CD4-positive, alpha-beta T cell (primary cell): ENCODE results near the gene TDRKH. TPM values are rescaled to one million over a fixed set of nuclear protein-coding genes. Genes with fewer than 3 reads are reported as not detected.
"Not testable (repeated sequence)": the region's sequence is repeated elsewhere in the genome, so short reads cannot be mapped to it uniquely, and the experiment has no call there.

Source experiments
- ATAC-seq: fragments of 200-7000 bp; cut with Tn5 transposase; one replicate; pipeline ENCODE4 v1.10.0; 2022; ENCODE audit warnings: mild to moderate bottlenecking; ENCODE audit not compliant: poor library complexity
- CTCF ChIA-PET: fragments of 350-600 bp; sonication (Branson Sonifier 250); formaldehyde crosslinking; loops from one replicate; lab custom pipeline; 2021; ENCODE audit warnings: antibody characterized with exemption, inconsistent platforms; lab: Charles Lee
- POLR2A ChIA-PET: fragments of 350-600 bp; sonication (Branson Sonifier 250); formaldehyde crosslinking; loops from one replicate; lab custom pipeline; 2021; ENCODE audit warnings: antibody characterized with exemption, inconsistent platforms; lab: Charles Lee
- DNase-seq, 14 experiments: peaks; one replicate each; pipeline ENCODE4 v3.0.0-alpha.2; 2013 to 2020; ENCODE audit warnings: mixed read lengths in 2 of 14
- H3K27ac ChIP-seq, 2 donors: one replicate each; pipeline versions ENCODE4 v1.5.1 to v1.7.0; 2013; ENCODE audit warnings: low read length in 2 of 2, low read depth in 1 of 2, mild to moderate bottlenecking in 1 of 2
- H3K27me3 ChIP-seq, 2 experiments: 1 replicate in 1 of 2; 2 replicates in 1 of 2; pipeline versions ENCODE4 v1.6.1 to v1.7.0; 2013; ENCODE audit warnings: low read length in 2 of 2, control low read depth in 1 of 2, mild to moderate bottlenecking in 1 of 2, moderate library complexity in 1 of 2; ENCODE audit not compliant: insufficient read depth in 2 of 2, control insufficient read depth in 1 of 2
- H3K36me3 ChIP-seq: one replicate; pipeline ENCODE4 v1.6.1; 2013; ENCODE audit warnings: low read length, control low read depth; ENCODE audit not compliant: insufficient read depth
- H3K4me1 ChIP-seq: one replicate; pipeline ENCODE4 v1.6.1; 2013; ENCODE audit warnings: low read length, control low read depth; ENCODE audit not compliant: insufficient read depth
- H3K4me3 ChIP-seq: one replicate; pipeline ENCODE4 v1.5.1; 2013; ENCODE audit warnings: mild to moderate bottlenecking, low read length, moderate library complexity
- H3K9me3 ChIP-seq, 2 experiments: 1 replicate in 1 of 2; 2 replicates in 1 of 2; pipeline versions ENCODE4 v1.6.1 to v1.7.0; 2013; ENCODE audit warnings: low read length in 2 of 2, mild to moderate bottlenecking in 2 of 2, control low read depth in 1 of 2, moderate library complexity in 1 of 2; ENCODE audit not compliant: control insufficient read depth in 1 of 2, insufficient read depth in 1 of 2
- H3K27ac Mint-ChIP-seq: one replicate; pipeline ENCODE4 v1.8.0; 2020; ENCODE audit warnings: mixed read lengths
- H3K27me3 Mint-ChIP-seq: one replicate; pipeline ENCODE4 v1.8.0; 2021; ENCODE audit warnings: mixed read lengths
- H3K36me3 Mint-ChIP-seq: one replicate; pipeline ENCODE4 v1.8.0; 2021; ENCODE audit warnings: low read depth, mixed read lengths
- H3K4me1 Mint-ChIP-seq: one replicate; pipeline ENCODE4 v1.8.0; 2021; ENCODE audit warnings: low read depth, mixed read lengths
- H3K4me3 Mint-ChIP-seq: one replicate; pipeline ENCODE4 v1.8.0; 2020; ENCODE audit warnings: mild to moderate bottlenecking, mixed read lengths
- H3K9me3 Mint-ChIP-seq: one replicate; pipeline ENCODE4 v1.8.0; 2020; ENCODE audit warnings: mixed read lengths
- CTCF ChIP-seq: fragments of 200-600 bp; IDR thresholded peaks from one replicate; pipeline ENCODE4 v1.8.0; 2022; ENCODE audit warnings: antibody characterized with exemption, mild to moderate bottlenecking
- intact Hi-C, 2 experiments: fragments of 100-400 bp; cut with DNase I in 1 of 2; cut with micrococcal nuclease in 1 of 2; formaldehyde crosslinking; loops; one replicate each; pipeline versions ENCODE4 v1.15.1 to v1.9.0; 2023 to 2025; cut with DNase I, micrococcal nuclease
- total RNA-seq, 174 experiments: library from RNA in 2 of 174; stranded (reverse) in 2 of 174; gene quantifications; one replicate each; pipeline ENCODE4 v1.2.3 and lab custom pipeline; 2021 to 2026

Gene TDRKH
- total RNA-seq, 2 experiments from 2014 or later = 6.1 to 6.4 TPM

DNA sequence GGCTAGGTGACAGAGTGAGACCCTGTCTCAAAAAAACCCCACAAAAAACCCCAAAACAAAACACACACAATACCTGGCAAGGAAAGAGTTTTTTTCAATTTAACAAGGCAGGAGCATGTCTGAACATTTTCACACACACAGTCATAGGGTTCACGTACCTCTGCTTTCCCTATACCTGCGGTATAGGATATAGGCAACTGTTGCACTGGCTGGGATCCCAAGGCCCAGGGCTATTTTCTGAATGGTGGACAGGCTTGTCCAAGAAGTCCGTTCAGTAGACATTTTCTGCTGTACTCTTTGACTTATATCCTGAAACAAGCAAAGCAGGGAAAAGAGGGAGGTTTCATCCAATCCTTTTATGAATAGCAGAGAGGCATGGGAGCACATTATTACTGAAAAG, 7.6 kb downstream of the TDRKH start:
- intact Hi-C loops = no loop called here
- POLR2A ChIA-PET = no interaction called here

DNA sequence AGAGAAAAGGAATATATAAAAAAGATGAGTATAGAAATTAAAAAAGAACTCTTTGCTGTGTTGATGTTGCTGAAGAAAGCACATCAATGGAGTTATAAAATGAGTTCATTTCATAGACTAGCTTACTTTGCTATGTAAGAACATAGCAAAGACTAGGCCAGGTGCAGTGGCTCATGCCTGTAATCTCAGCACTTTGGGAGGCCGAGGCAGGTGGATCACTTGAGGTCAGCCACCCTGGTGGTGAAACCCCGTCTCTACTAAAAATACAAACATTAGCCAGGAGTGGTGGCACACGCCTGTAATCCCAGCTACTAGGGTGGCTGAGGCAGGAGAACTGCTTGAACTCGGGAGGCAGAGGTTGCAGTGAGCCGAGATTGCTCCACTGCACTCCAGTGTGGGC, 8.3 kb downstream of the TDRKH start:
- H3K27ac ChIP-seq, ATAC-seq, POLR2A ChIA-PET, H3K4me1 ChIP-seq, H3K27ac Mint-ChIP-seq, H3K27me3 ChIP-seq, H3K9me3 Mint-ChIP-seq, H3K27me3 Mint-ChIP-seq, H3K4me1 Mint-ChIP-seq, intact Hi-C loops, H3K4me3 Mint-ChIP-seq, H3K4me3 ChIP-seq, CTCF ChIA-PET, H3K9me3 ChIP-seq, DNase-seq: not testable (repeated sequence)
- peaks cover 39% of the 10 kb centered on the region for H3K36me3 Mint-ChIP-seq
- peaks cover 37% of the 10 kb centered on the region for H3K36me3 ChIP-seq

More for the DNA sequence above, 7.6 kb downstream of the TDRKH start:
- no peak for TF ChIP-seq CTCF
- Histone ChIP-seq H3K27ac (no peak overlapping the region), H3K9me3 (no peaks in the 10 kb centered on the region), H3K27me3 (no peaks in the 10 kb centered on the region), H3K4me3 (no peak overlapping the region), H3K4me1 (no peaks in the 10 kb centered on the region), H3K36me3 (peaks cover 35% of the 10 kb centered on the region)
- DNase-seq = no peak
- H3K36me3 Mint-ChIP-seq = peaks cover 38% of the 10 kb centered on the region
- CTCF ChIA-PET = no interaction called here
- no peaks in the 10 kb centered on the region for H3K9me3 Mint-ChIP-seq
- no peaks in the 10 kb centered on the region for H3K4me1 Mint-ChIP-seq
- no peak overlapping the region for H3K27ac Mint-ChIP-seq
- ATAC-seq = no peak
- H3K27me3 Mint-ChIP-seq = no peaks in the 10 kb centered on the region
- H3K4me3 Mint-ChIP-seq = no peak overlapping the region

- H3K4me3 Mint-ChIP-seq, H3K4me3 ChIP-seq, intact Hi-C loops, H3K27ac ChIP-seq, H3K9me3 ChIP-seq, H3K4me1 Mint-ChIP-seq, CTCF ChIA-PET, H3K27me3 ChIP-seq, H3K27ac Mint-ChIP-seq, H3K4me1 ChIP-seq, DNase-seq, H3K9me3 Mint-ChIP-seq, H3K27me3 Mint-ChIP-seq, ATAC-seq: not testable (repeated sequence)
- POLR2A ChIA-PET = interaction anchor here (0.6 kb wide), 1 partner anchor 93 kb away, joined by 3 read pairs; no protein-coding TSS in a partner anchor
- H3K36me3 Mint-ChIP-seq = peaks cover 52% of the 10 kb centered on the region
- H3K36me3 ChIP-seq = peaks cover 49% of the 10 kb centered on the region
Measured at GRCh38 chr1:151780736-151781135, 9.6 kb downstream of the TDRKH start.

DNA sequence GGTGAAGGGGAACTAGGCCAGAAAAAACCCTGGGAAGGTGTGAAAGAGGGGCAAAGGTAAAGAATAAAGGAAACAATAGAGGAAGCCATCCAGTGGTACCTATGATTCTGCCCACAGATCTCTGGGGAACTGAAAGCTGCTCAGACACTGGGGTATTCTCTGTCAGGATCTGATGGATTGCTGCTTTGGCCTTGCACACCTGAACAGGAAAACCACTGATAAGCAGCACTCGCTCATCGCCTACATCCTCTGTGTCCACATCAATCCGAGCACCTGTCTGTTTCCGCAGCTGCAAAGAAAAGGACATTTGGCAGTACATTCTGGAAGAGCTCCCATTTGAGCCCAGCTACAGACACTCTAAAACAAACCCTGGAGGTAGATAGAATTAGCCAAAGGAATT, 10.4 kb downstream of the TDRKH start:
- no peaks in the 10 kb centered on the region for H3K9me3 ChIP-seq
- intact Hi-C loops = no loop called here
- Mint-ChIP-seq H3K9me3 (no peaks in the 10 kb centered on the region), H3K27ac (no peak overlapping the region), H3K27me3 (no peaks in the 10 kb centered on the region), H3K4me1 (no peaks in the 10 kb centered on the region), H3K36me3 (peaks cover 61% of the 10 kb centered on the region), H3K4me3 (no peak overlapping the region)
- no peak for TF ChIP-seq CTCF
- no peaks in the 10 kb centered on the region for H3K4me1 ChIP-seq
- no peak overlapping the region for H3K27ac ChIP-seq
- peaks cover 58% of the 10 kb centered on the region for H3K36me3 ChIP-seq
- no peak overlapping the region for H3K4me3 ChIP-seq
- H3K27me3 ChIP-seq = no peaks in the 10 kb centered on the region
- POLR2A ChIA-PET = no interaction called here
- CTCF ChIA-PET = no interaction called here
- DNase-seq (no peak), ATAC-seq (no peak)
